ENCODE measurements around the gene KCNB1. TPM values are rescaled to one million over a fixed set of nuclear protein-coding genes. Genes with fewer than 3 reads are reported as not detected.

KCNB1 gene
- total and polyA plus RNA-seq, 2 of the 4 experiments (the other 2 are of a cell fraction), result 0.05 TPM; not detected in 1

GRCh38 chr20:49385465-49385864 lies 97.0 kb downstream of the KCNB1 start:
- Histone ChIP-seq H2AK9ac (replicated peaks; ENCODE audit: low read depth, low read length, poor library complexity) (no peak overlapping the region), H2BK15ac (ENCODE audit: low read depth, low read length) (no peak overlapping the region), H3K36me3 (ENCODE audit: control insufficient read depth, insufficient read depth, low read length) (no peaks in the 10 kb centered on the region), H3K56ac (ENCODE audit: extremely low read depth, insufficient read depth, low read length) (no peak overlapping the region), H3K4ac (ENCODE audit: low read depth, low read length) (no peak overlapping the region), H2BK20ac (ENCODE audit: low read depth, low read length) (no peak overlapping the region), H2BK120ac (ENCODE audit: low read depth, low read length) (no peak overlapping the region), H3K14ac (replicated peaks; ENCODE audit: low read depth, low read length) (no peak overlapping the region), H2BK5ac (ENCODE audit: low read depth, low read length, poor library complexity, severe bottlenecking) (no peak overlapping the region), H3K9me3 (ENCODE audit: control insufficient read depth, insufficient read depth, low read length) (no peaks in the 10 kb centered on the region), H3K4me3 (ENCODE audit: insufficient read depth, low read depth, low read length) (no peak overlapping the region), H4K91ac (ENCODE audit: insufficient read depth, low read depth, low read length) (no peak overlapping the region), H4K8ac (ENCODE audit: low read depth in 2 of 2, low read length in 2 of 2) (no peak overlapping the region), H2AFZ (replicated peaks; ENCODE audit: low read length, poor library complexity) (no peak overlapping the region), H3K18ac (ENCODE audit: low read depth, low read length) (no peak overlapping the region), H3K79me1 (ENCODE audit: low read depth in 1 of 2, low read length in 2 of 2) (no peaks in the 10 kb centered on the region), H3K27ac (ENCODE audit: insufficient read depth, low read length) (no peak overlapping the region), H4K20me1 (ENCODE audit: insufficient read depth, low read length) (no peaks in the 10 kb centered on the region), H3K27me3 (ENCODE audit: control insufficient read depth, insufficient read depth, low read length) (peaks cover 33% of the 10 kb centered on the region), H4K5ac (ENCODE audit: low read depth, low read length) (no peak overlapping the region), H3K9me1 (ENCODE audit: insufficient read depth, low read length) (no peaks in the 10 kb centered on the region), H3K4me2 (ENCODE audit: low read depth, low read length) (no peak overlapping the region), H3K23ac (ENCODE audit: low read depth, low read length) (no peak overlapping the region), H3K9ac (ENCODE audit: low read depth, low read length) (no peak overlapping the region), H2AK5ac (ENCODE audit: low read depth, low read length) (no peak overlapping the region), H3K4me1 (ENCODE audit: control insufficient read depth, insufficient read depth, low read length) (no peaks in the 10 kb centered on the region)
- no TSS peak for BruUV-seq (replicated peaks)
- dilution Hi-C loops (cut with HindIII; ENCODE audit: low sequenced_read_pairs, unreplicated experiment) (no loop called here), in situ Hi-C loops (cut with MboI; ENCODE audit: low sequenced_read_pairs) (no loop called here), intact Hi-C loops (cut with micrococcal nuclease) (loop anchor here (10.0 kb wide), 1 partner anchor 99 kb away; the partner anchor contains the start of gene KCNB1)
- peak; percentile 94 for TF ChIP-seq USF2 (IDR thresholded peaks at IDR 0.05; ENCODE audit: low read depth, low read length)
- no peak for TF ChIP-seq CTCF (conservative IDR thresholded peaks at IDR 0.05; ENCODE audit: low read depth, low read length)
- TF ChIP-seq FOS (IDR thresholded peaks at IDR 0.05; ENCODE audit: low read depth, low read length), result no peak
- DNase-seq (peak; percentile 22), ATAC-seq (ENCODE audit: low read depth) (peak; percentile 81)
- POLR2A ChIA-PET (ENCODE audit: unreplicated experiment), result no interaction called here
- CTCF ChIA-PET, result interaction anchor here (0.8 kb wide), 1 partner anchor 9 kb away, joined by 4 read pairs; no protein-coding TSS in a partner anchor
- WGBS, 2 experiments (ENCODE audit: extremely low coverage in 2 of 2, insufficient read length in 1 of 2), result 100% methylated on average over 1 of the region's 1 CpG; no CpG with 5 or more reads in 1 of the 2 experiments

Measured in IMR-90 (cell line).